Pons (tissue), 1 donor: ENCODE results near the gene INTS3.
"Not testable (repeated sequence)": the region's sequence is repeated elsewhere in the genome, so short reads cannot be mapped to it uniquely, and the experiment has no call there.

Source experiments
- DNase-seq: peaks from one replicate; pipeline ENCODE4 v3.0.0-alpha.2; 2016; ENCODE audit warnings: low spot score

INTS3 gene

GRCh38 chr1:153752072-153752471, 24.2 kb downstream of the INTS3 start:
- no peak for DNase-seq

GRCh38 chr1:153752571-153753195, 24.8 kb downstream of the INTS3 start:
- no peak for DNase-seq

DNA sequence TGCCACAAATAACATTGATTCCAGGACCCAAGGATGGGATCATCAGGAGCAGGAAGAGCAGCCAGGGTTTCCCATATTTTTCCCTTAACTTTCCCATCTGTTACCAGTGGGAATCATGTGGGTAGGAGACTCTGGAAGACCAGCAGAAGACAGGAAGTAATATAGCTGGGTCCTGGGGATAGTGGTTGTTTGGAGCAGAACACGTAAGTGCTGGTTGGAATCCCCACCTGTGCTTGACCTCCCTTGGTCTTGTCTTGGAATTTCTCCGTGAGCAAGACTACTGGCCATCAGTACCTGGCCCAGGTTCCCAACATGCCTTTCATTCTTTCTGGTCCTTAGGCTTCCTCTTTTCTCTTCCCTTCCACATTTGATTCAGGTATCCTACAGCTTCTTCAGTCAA, 26.4 kb downstream of the INTS3 start:
- DNase-seq, result no peak

GRCh38 chr1:153760440-153760839, 32.6 kb downstream of the INTS3 start:
- no peak for DNase-seq

DNA sequence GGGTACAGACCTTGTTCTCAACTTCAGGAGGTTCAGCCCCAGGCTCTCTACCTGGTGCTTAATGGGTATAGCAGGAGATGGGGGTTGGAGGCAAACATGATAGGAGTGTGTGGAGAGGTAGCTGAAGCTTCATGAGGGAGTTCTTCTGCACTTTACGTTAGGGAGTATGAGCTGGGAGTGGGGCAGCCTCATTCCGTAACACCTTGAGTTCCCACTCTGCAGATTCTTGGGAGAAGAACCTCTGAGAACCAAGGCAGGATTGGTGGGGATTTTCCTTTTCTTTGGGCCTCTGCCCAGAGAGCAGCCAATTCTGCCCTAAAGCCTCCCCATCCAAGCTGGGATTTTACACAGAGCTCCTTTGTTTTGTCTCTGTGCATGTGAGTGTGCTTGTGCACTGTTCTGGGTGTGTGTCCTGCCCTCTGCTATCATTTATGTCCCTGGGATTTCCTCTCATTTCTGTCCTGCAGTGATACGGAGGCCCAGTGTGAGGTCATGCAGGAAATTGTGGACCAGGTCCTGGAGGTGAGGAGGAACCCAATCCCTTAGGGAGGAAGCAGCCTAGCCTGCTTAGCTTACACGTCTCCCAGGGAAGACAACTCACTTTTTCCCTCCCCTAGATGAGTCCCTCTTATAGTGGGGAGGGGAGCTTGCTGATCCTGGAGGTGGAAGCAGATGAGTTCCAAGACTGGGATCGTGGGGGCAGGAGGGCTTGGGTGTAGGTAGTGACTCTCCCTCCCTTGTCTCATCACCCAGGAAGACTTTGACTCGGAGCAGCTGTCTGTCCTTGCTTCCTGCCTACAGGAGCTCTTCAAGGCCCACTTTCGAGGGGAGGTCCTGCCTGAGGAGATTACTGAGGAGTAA, 35.7 kb downstream of the INTS3 start:
- DNase-seq, result peak; percentile 79

GRCh38 chr1:153764310-153764709, 36.5 kb downstream of the INTS3 start:
- no peak for DNase-seq

DNA sequence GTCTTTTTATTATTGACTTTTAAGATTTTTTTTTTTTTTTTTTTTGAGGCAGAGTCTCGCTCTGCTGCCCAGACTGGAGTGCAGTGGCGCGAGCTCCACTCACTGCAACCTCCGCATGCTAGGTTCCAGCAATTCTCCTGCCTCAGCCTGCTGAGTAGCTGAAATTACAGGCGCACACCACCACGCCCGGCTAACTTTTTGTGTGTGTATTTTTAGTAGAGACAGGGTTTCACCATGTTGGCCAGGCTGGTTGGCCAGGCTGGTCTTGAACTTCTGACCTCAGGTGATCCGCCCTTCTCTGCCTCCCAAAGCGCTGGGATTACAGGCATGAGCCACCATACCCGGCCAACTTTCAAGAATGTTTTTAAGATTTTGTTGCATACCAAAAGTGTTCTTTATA, 38.8 kb downstream of the INTS3 start:
- not testable (repeated sequence) for DNase-seq

DNA sequence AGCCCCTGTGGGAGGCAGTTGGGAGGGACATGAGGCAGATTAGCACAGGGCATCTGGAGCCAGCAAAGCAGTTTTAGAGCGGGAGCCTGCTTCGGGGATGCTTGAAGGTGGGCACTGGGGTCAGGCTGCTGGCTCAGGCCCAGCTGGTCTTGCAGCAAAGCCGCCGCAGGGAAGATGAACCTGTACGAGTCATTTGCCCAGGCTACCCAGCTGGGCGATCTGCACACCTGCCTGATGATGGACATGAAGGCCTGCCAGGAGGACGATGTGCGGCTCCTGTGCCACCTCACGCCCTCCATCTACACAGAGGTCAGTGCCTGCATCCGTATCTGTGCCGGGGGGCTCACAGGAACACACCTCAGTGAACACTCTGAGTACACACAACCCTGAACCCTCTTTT, 39.7 kb downstream of the INTS3 start:
- no peak for DNase-seq

DNA sequence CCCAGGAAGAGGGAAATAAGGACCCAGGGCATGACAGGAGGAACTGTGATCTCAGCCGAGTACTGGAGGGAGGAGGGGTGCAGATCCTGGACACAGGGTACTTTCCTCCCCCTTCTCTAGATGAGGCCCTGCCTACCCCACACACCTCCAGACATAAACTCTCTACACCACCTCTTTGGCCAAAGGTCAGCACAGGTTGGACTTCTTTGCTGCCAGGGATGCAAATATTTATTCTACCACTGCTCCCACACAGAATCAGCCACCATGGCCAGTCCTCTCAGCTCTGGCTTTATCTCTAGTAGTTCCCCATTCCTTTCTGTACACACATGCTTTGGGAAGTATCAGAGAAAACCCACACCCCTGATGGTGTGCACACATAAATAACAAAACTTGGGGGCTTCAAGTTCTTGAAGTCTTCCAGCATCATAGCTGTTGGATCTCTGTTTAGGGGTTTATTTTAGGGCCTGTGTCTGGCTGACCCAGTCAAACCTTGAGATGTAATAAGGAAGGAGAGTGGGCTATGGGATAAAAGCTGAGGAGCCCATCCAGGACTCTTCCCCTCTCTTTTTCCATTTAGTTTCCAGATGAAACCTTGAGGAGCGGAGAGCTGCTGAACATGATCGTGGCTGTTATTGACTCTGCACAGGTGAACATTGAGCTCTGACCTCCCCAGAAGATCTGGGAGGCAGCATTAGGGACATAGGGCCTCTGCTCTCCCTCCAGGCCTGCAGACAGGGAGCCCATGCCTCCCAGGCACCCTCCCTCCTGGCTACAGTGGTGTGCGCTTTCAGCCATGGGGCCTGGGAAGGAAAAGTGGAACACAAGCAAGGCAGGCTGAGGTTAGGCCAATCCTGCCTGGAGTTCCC, 40.7 kb downstream of the INTS3 start:
- no peak for DNase-seq

DNA sequence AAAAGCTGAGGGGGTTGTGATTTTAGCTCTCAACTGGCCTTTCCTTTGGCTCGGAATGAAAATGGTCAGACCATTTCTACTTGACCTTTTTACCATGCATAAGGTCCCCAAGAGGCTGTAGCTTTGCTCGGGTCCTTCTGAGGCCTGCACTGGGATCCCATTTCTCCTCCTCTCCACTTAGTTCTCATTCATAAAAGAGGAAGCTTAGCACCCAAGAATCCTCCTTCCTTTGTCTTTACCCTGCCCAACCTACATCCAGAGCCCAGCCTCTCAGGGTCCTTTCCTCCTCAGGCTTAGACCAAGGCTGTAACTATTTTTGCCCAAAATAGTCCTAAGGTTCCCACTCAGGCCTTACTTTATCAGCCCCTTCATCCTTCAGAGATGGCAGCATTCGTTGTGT, 41.4 kb downstream of the INTS3 start:
- no peak for DNase-seq

DNA sequence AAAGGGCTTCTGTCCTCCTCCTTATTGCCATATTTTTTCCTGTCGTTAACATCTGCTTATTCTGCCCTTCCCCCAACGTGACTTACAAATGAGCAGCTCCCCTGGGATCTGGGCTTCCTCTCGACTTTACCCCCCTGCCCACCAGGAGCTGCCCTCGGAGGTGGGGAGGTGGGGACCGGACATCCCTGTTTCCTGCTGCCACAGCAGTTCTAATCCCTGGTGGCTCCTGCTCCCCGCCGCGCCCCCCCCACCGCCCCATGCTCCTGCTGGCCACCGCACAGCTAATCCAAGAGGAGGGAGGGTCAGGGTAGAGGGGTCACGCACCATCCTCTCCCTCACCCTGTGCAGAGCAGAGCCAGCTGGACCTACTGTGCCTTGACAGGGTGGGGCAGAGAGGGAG, 42.9 kb downstream of the INTS3 start:
- DNase-seq, result no peak

DNA sequence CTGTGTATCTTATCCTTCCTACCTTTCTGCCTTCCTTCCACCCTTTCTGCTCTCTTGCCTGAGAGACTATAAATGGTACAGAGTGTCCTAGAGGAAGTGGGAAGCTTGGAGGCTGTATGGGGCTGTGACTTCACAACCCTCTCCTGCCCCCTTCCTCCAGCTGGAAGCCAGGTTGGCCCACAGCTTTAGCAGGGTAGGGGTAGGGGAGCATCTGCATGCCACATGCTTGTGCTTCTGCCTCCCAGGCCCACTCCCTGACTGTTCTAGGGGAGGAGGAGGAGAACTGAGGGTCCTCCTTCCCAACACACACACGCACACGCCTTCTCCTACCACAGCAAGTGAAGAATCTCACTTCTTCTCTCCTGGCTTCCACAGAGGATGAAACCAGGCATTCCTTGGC, 43.4 kb downstream of the INTS3 start:
- no peak for DNase-seq

- DNase-seq, result no peak
These were observed 44.2 kb downstream of the INTS3 start for GRCh38 chr1:153771841-153772593.

DNA sequence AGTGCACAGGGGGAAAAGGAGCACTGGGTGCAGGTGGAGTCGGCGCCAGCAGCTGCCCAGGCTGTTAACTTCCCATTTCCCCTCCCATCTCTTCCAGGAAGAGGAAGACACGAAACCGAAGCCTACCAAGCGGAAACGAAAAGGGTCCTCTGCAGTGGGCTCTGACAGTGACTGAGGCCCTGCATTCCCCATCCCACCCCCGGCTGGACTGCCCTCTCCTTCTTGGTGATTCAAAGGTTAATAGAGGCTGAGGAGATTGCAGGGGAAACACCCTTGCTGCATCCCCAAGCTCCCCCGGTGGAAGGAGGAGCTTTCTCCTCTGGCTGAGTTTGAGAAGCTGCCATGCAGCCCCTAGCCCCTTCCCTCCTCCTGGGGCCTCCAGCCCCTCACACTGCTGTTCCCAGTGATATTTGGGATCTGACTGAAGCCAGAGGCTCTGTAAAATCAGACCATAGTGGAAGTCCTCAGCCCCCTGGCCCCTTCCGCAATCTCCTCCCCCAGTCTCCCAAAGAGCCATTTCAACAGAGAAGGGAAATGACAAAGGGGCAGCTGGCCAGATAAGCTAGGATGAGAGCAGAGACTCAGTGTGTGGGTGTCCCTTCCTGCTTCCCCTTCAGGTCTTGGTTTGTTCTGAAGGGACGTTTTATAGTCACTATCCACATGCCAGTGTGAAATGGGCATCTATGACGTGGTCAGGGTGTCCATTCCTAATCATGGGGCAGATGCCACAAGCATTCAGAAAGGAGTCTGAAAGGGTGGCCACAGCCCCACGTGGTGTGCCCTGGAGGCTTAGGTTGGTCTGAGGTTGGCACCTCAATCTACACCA, 45.5 kb downstream of the INTS3 start:
- peak; percentile 56 for DNase-seq

GRCh38 chr1:153774026-153774595, 46.3 kb downstream of the INTS3 start:
- no peak for DNase-seq

DNA sequence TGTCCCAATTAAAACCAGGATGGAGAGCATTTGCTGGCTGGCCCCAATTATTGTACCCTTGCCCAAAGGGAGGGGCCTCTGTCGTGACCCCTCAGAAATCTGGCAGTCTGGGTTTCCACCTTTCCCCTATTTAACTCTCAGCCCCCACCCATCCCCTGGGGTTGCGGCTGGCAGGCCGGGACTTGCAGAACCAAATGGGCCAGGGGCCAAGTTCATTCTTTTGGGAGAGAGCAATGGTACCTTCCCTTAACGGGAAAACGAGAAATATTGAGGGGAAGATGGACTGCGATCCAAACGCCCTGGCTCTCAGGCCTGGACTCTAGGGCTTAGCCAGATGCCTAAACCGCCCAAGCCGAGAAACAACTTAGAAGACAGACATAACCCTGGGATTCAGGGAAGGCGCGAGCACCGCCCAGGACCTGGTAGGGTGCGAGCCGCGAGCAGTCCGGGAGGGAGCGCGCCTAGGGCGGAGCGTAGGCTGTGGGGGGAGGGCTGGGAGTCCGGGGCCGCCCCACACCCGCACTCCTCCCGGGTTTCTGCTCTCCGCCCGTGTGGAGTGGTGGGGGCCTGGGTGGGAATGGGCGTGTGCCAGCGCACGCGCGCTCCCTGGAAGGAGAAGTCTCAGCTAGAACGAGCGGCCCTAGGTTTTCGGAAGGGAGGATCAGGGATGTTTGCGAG, 47.1 kb downstream of the INTS3 start, which contains the start of gene SLC27A3:
Gene SLC27A3 (plus strand): TSS at position 628 of the 678 bp plus-strand sequence. CDS start 91 bp downstream, outside the sequence.
- peak; percentile 31 for DNase-seq

DNA sequence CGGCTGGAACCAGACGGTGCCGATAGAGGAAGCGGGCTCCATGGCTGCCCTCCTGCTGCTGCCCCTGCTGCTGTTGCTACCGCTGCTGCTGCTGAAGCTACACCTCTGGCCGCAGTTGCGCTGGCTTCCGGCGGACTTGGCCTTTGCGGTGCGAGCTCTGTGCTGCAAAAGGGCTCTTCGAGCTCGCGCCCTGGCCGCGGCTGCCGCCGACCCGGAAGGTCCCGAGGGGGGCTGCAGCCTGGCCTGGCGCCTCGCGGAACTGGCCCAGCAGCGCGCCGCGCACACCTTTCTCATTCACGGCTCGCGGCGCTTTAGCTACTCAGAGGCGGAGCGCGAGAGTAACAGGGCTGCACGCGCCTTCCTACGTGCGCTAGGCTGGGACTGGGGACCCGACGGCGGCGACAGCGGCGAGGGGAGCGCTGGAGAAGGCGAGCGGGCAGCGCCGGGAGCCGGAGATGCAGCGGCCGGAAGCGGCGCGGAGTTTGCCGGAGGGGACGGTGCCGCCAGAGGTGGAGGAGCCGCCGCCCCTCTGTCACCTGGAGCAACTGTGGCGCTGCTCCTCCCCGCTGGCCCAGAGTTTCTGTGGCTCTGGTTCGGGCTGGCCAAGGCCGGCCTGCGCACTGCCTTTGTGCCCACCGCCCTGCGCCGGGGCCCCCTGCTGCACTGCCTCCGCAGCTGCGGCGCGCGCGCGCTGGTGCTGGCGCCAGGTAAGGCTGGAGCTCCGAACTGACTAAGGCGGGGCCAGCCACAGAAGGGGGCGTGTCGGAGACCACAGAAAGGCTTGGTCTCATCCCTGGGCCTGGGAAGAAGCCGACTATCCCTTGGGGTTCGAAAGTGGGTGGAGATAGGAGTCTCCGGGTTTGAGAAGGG, 47.8 kb downstream of the INTS3 start:
- no peak for DNase-seq

GRCh38 chr1:153776352-153776751, 48.5 kb downstream of the INTS3 start:
- no peak for DNase-seq

DNA sequence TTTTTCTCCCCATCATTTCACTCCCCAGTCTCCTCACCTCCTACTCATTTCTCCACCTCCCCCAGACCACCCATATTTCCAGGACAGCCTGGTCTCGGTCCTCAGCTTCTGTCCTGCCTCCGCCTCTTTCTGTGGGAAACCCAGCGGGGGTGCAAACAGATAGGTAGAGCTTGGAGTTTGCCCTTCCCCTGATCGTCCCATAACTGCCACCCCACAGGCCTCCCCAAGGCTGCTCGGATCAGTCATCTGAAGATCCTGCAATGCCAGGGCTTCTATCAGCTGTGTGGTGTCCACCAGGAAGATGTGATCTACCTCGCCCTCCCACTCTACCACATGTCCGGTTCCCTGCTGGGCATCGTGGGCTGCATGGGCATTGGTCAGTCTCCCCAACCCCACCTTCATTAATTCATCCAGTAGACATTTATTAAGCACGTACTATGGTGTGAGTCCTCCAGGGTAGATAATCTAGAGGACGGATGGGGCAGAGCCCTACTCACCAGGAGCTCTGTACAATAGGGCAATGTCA, 49.1 kb downstream of the INTS3 start:
- no peak for DNase-seq
